HG03565 (cell line): Measurements from ENCODE around the gene SLC12A2.

Experiments used
- ATAC-seq: cut with Tn5 transposase; IDR thresholded peaks from one replicate; pipeline ENCODE4 v1.9.1; 2021; ENCODE audit warnings: mild to moderate bottlenecking, moderate library complexity; ENCODE audit not compliant: unreplicated experiment

The SLC12A2 gene

GRCh38 chr5:128093368-128093767 lies 9.8 kb downstream of the SLC12A2 start:
- ATAC-seq = no peak

GRCh38 chr5:128097224-128097623 lies 13.7 kb downstream of the SLC12A2 start:
- ATAC-seq = no peak

GRCh38 chr5:128097781-128098180 lies 14.2 kb downstream of the SLC12A2 start:
- ATAC-seq = no peak

GRCh38 chr5:128099944-128100343 lies 16.4 kb downstream of the SLC12A2 start:
- no peak for ATAC-seq

GRCh38 chr5:128100860-128101557 lies 17.4 kb downstream of the SLC12A2 start:
- no peak for ATAC-seq

- ATAC-seq = no peak
These were observed 18.1 kb downstream of the SLC12A2 start for GRCh38 chr5:128101676-128102075.

- ATAC-seq = no peak
These were observed 21.6 kb downstream of the SLC12A2 start for GRCh38 chr5:128105203-128105602.

- ATAC-seq = no peak
These were observed 25.6 kb downstream of the SLC12A2 start for GRCh38 chr5:128109138-128109537.

GRCh38 chr5:128109766-128110165 lies 26.2 kb downstream of the SLC12A2 start:
- no peak for ATAC-seq

- ATAC-seq = no peak
These were observed 28.4 kb downstream of the SLC12A2 start for GRCh38 chr5:128111818-128112448.

- no peak for ATAC-seq
These were observed 32.9 kb downstream of the SLC12A2 start for GRCh38 chr5:128116445-128116844.

- ATAC-seq = no peak
These were observed 34.6 kb downstream of the SLC12A2 start for GRCh38 chr5:128118214-128118613.

GRCh38 chr5:128121651-128122050 lies 38.1 kb downstream of the SLC12A2 start:
- ATAC-seq = no peak

- no peak for ATAC-seq
These were observed 40.4 kb downstream of the SLC12A2 start for GRCh38 chr5:128123936-128124335.

- ATAC-seq = no peak
These were observed 42.7 kb downstream of the SLC12A2 start for GRCh38 chr5:128126241-128126640.

- no peak for ATAC-seq
These were observed 48.9 kb downstream of the SLC12A2 start for GRCh38 chr5:128132499-128132898.

GRCh38 chr5:128135286-128135685 lies 51.7 kb downstream of the SLC12A2 start:
- no peak for ATAC-seq

- ATAC-seq = no peak
These were observed 60.3 kb downstream of the SLC12A2 start for GRCh38 chr5:128143911-128144310.

- no peak for ATAC-seq
These were observed 60.9 kb downstream of the SLC12A2 start for GRCh38 chr5:128144491-128144890.

GRCh38 chr5:128146671-128147070 lies 63.1 kb downstream of the SLC12A2 start:
- ATAC-seq = no peak

GRCh38 chr5:128154943-128155342 lies 71.4 kb downstream of the SLC12A2 start:
- ATAC-seq = no peak

GRCh38 chr5:128155776-128156175 lies 72.2 kb downstream of the SLC12A2 start:
- ATAC-seq = no peak

- no peak for ATAC-seq
These were observed 73.0 kb downstream of the SLC12A2 start for GRCh38 chr5:128156521-128156920.
